Liver (tissue), 3 donors: Measurements from ENCODE around the gene ZNF232.

Experiments
- EGR1 ChIP-seq, 2 donors: IDR thresholded peaks; 2 replicates each; pipeline ENCODE4 v1.6.1; 2016 to 2018; ENCODE audit warnings: antibody characterized with exemption in 2 of 2, low read depth in 2 of 2
- FOXA1 ChIP-seq: IDR thresholded peaks from 2 replicates; pipeline ENCODE4 v1.6.1; 2016; ENCODE audit warnings: antibody characterized with exemption
- JUND ChIP-seq, 2 donors: IDR thresholded peaks; 2 replicates each; pipeline ENCODE4 v1.6.1; 2016; ENCODE audit warnings: antibody characterized with exemption in 2 of 2
- RAD21 ChIP-seq, 2 donors: IDR thresholded peaks; 2 replicates each; pipeline ENCODE4 v1.6.1; 2016; ENCODE audit warnings: antibody characterized with exemption in 2 of 2, mild to moderate bottlenecking in 2 of 2
- REST ChIP-seq: IDR thresholded peaks from 2 replicates; pipeline ENCODE4 v1.6.1; 2016; ENCODE audit warnings: antibody characterized with exemption, mild to moderate bottlenecking
- SP1 ChIP-seq: IDR thresholded peaks from 2 replicates; pipeline ENCODE4 v1.6.1; 2018; ENCODE audit warnings: antibody characterized with exemption, mild to moderate bottlenecking
- YY1 ChIP-seq: IDR thresholded peaks from 2 replicates; pipeline ENCODE4 v1.6.1; 2016; ENCODE audit warnings: antibody characterized with exemption, mild to moderate bottlenecking
- ZBTB33 ChIP-seq: IDR thresholded peaks from 2 replicates; pipeline ENCODE4 v1.6.1; 2016; ENCODE audit warnings: antibody characterized with exemption
- TF ChIP-seq, protein P1 (sequence below): fragments of 150-350 bp; IDR thresholded peaks from 2 replicates; pipeline ENCODE4 v1.5.1; 2017; ENCODE audit warnings: improper control_type of control experiment, low read depth, low read length; ENCODE audit not compliant: missing input control
- TF ChIP-seq, protein P2 (sequence below): IDR thresholded peaks from 2 replicates; pipeline ENCODE4 v1.6.1; 2016; ENCODE audit warnings: antibody characterized with exemption
- donor health status: healthy.
- donor health status: healthy.

DNA sequence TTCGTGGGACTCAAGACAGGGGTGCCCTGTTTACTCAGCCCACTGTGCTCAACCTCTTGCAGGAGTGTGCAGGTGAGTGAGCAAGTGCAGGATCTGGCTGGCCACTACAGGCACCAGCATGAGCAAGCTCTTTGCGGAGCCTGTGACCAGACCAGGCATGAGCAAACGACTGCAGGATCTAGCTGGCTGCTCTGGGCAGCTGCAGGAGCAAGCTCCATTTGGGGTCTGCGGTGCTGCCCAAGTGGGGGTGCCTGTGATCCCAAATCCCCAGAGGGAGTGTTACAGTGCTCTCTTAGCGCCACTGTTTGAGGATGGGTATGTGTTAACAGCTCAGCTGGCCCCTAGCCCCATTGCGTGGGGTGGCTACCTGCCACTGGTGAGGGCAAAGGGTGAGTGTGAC is 6.5 kb upstream of the ZNF232 start:
- TF ChIP-seq YY1 (no peak), EGR1 (IDR thresholded peaks at IDR 0.05; ENCODE audit: low read depth in 2 of 2) (no peak), REST (no peak), ZBTB33 (no peak), JUND (IDR thresholded peaks at IDR 0.05) (no peak), FOXA1 (no peak), RAD21 (IDR thresholded peaks at IDR 0.05) (no peak), SP1 (no peak)
- TF ChIP-seq, protein P1, sequence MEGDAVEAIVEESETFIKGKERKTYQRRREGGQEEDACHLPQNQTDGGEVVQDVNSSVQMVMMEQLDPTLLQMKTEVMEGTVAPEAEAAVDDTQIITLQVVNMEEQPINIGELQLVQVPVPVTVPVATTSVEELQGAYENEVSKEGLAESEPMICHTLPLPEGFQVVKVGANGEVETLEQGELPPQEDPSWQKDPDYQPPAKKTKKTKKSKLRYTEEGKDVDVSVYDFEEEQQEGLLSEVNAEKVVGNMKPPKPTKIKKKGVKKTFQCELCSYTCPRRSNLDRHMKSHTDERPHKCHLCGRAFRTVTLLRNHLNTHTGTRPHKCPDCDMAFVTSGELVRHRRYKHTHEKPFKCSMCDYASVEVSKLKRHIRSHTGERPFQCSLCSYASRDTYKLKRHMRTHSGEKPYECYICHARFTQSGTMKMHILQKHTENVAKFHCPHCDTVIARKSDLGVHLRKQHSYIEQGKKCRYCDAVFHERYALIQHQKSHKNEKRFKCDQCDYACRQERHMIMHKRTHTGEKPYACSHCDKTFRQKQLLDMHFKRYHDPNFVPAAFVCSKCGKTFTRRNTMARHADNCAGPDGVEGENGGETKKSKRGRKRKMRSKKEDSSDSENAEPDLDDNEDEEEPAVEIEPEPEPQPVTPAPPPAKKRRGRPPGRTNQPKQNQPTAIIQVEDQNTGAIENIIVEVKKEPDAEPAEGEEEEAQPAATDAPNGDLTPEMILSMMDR = no peak
- TF ChIP-seq, protein P2, sequence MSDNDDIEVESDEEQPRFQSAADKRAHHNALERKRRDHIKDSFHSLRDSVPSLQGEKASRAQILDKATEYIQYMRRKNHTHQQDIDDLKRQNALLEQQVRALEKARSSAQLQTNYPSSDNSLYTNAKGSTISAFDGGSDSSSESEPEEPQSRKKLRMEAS = no peak
